HG02970 (cell line): ENCODE data around the gene KHDC4.
"Not testable (repeated sequence)": the region's sequence is repeated elsewhere in the genome, so short reads cannot be mapped to it uniquely, and the experiment has no call there.

Experiments used
- ATAC-seq: cut with Tn5 transposase; IDR thresholded peaks from one replicate; pipeline ENCODE4 v1.9.1; 2021; ENCODE audit warnings: mild to moderate bottlenecking, moderate library complexity, moderate number of reproducible peaks; ENCODE audit not compliant: unreplicated experiment, low FRiP score

Gene KHDC4

GRCh38 chr1:155942578-155943141, 8.4 kb upstream of the KHDC4 start:
- ATAC-seq: no peak

GRCh38 chr1:155941845-155942531, 7.8 kb upstream of the KHDC4 start:
- ATAC-seq: no peak

GRCh38 chr1:155940993-155941844, 7.0 kb upstream of the KHDC4 start, which contains the start of gene RXFP4:
Gene RXFP4, plus strand, starts transcription at chr1:155941638. Its CDS starts 72 bp downstream, at chr1:155941710.
- no peak for ATAC-seq

GRCh38 chr1:155940482-155940992, 6.3 kb upstream of the KHDC4 start:
- no peak for ATAC-seq

- ATAC-seq: no peak
Observed at GRCh38 chr1:155938220-155938627, 4.0 kb upstream of the KHDC4 start.

GRCh38 chr1:155934936-155935590, 850 bp upstream of the KHDC4 start:
- no peak for ATAC-seq

GRCh38 chr1:155933591-155934096, 569 bp downstream of the KHDC4 start:
- ATAC-seq: peak; percentile 11

- ATAC-seq: no peak
Observed at GRCh38 chr1:155932487-155932886, 1.7 kb downstream of the KHDC4 start.

GRCh38 chr1:155932081-155932480, 2.1 kb downstream of the KHDC4 start:
- ATAC-seq: no peak

- no peak for ATAC-seq
Observed at GRCh38 chr1:155931332-155932038, 2.7 kb downstream of the KHDC4 start.

GRCh38 chr1:155930725-155931124, 3.5 kb downstream of the KHDC4 start:
- ATAC-seq: not testable (repeated sequence)

GRCh38 chr1:155929057-155929456, 5.2 kb downstream of the KHDC4 start:
- ATAC-seq: no peak

- ATAC-seq: no peak
Observed at GRCh38 chr1:155925506-155925905, 8.7 kb downstream of the KHDC4 start.

- no peak for ATAC-seq
Observed at GRCh38 chr1:155920717-155921116, 13.5 kb downstream of the KHDC4 start.

GRCh38 chr1:155919801-155920200, 14.4 kb downstream of the KHDC4 start:
- no peak for ATAC-seq

GRCh38 chr1:155918660-155919059, 15.6 kb downstream of the KHDC4 start:
- no peak for ATAC-seq

- ATAC-seq: no peak
Observed at GRCh38 chr1:155913969-155914757, 20.1 kb downstream of the KHDC4 start.

GRCh38 chr1:155912056-155912536, 22.1 kb downstream of the KHDC4 start:
- ATAC-seq: no peak
